GM23248 (cell line): ENCODE measurements around the gene HOXA10.

Source experiments
- EZH2 ChIP-seq: fragments of 200-600 bp; sonication (generic); IDR thresholded peaks from 2 replicates; pipeline ENCODE4 v1.6.1; 2018; ENCODE audit warnings: antibody characterized with exemption, mild to moderate bottlenecking; ENCODE audit not compliant: insufficient read depth, poor library complexity, severe bottlenecking
- EZH2phosphoT487 ChIP-seq: fragments of 200-600 bp; sonication (generic); IDR thresholded peaks from 2 replicates; pipeline ENCODE4 v1.6.1; 2018; ENCODE audit warnings: antibody characterized with exemption, moderate library complexity, mild to moderate bottlenecking, low read depth; ENCODE audit not compliant: insufficient read depth

DNA sequence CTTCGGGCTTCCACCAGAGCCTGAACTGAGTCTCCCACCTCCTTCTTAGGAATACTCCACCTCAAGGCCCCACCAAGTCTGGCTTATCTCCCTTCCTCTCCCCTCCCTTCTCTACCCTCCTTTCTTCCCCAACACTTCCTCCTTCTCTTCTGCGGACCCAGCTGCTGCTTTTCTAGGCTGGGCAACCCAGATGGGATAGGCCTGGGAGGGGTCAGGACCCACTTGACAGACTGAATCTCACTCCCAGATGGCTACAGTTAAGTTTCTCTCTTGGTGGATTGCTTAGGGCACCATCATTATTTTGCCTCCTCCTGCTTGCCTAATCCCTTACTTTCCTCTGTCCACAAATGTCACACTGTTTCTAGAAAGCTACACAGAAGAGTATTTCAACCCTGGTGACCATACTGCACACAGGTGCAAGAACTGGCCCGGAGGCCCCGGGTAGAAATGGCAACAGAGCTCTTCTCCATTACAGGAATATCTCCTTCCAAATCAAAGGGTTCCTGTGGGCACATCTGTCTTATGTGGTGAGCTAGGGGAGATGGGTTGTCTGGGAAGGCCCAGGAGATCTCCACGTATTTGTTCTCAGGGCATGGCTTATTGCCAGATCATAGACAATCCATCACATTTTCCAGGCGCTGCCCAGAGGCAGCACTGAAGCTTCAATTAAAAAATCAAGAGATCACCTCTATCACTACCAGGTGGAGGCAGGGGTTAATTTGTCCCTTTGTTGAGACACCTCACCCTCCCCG lies 16.1 kb upstream of the HOXA10 start:
- no peak for TF ChIP-seq EZH2
- TF ChIP-seq EZH2phosphoT487: no peak
